GM03348 (cell line): ENCODE data around the gene NAPSA.

ENCODE experiments used
- DNase-seq: peaks from one replicate; pipeline ENCODE4 v3.0.0; 2012; ENCODE audit warnings: low spot score

The NAPSA gene

DNA sequence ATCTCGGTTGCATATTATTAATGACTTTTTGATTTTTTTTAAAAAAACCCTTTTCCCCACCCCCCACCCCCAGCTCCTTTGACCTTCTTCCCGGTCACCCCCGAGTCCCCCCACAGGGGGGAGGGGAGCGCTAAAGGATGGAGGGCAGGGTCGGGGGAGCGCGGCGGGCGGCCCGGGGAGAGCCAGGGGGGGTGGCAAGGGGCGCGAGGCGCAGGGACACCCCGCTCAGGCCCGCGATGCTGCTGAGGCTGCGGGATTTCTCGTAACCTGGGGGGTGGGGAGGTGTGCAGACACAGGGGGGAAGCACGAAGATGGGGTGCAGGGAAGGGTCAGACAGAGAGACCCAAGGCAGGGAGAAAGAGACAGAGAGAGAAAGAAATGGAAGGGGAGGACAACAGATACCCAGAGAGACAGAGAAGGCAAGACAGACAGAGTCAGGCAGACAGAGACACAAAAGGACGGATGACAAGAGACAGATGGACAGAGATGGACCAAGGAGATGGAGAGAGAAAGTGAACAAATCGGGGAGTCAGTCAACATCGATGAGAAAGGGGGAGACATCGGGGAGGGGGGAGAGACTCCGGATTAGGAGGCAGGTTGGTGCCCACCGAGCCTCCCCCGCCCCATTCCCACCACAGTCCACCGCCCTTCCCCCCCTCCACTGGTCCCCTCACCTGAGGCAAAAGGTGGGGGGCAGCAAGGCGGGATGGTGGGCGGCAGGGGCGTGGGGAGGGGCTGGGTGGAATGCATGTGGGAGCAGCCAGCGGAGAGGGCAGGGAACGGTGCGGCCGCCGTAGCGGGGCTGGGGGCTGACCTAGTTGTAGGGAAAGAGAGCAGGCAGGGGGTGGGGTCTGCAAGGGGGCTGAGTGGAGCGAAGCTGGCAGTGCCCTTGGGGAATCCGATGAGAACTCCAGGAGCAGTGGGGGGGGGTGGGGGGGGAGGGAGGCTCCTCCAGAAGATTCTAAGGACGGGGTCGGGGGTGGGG lies 50.4 kb downstream of the NAPSA start:
- no peak for DNase-seq

DNA sequence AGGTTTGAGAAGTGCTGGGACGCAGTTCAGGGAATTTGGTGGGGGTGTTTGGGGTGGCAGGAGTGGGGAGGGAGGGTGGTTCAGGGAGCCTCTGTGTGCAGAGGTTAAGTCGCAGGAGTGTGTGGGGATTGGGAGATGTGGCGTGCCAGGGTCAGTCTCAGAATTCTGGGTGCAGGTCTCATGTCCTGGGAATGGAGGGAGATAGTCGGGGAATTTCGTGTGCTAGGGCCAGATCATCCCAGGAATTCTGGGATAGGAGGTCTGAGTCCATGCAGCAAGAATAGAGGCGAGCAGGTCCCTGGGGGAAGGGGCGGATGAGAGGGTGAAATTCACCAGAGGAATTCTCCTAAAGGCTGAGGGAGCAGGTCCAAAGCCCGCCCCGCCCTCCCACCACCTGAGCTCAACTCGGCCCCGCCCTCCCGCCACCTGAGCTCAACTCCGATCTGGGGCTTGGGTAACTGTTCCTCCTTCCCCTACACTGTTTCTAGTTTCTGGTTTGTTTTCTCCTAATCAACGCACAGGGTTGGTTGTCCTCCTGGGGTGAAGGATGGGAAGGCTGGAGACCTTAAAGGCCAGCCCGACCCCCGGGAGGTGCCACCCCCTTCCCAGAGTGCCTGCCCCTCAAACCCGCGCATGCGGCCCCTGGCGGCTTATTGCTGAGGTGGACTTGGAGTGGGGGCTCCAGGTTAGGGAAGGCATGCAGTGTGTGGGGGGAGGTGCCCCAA lies 51.5 kb downstream of the NAPSA start:
- DNase-seq = no peak

DNA sequence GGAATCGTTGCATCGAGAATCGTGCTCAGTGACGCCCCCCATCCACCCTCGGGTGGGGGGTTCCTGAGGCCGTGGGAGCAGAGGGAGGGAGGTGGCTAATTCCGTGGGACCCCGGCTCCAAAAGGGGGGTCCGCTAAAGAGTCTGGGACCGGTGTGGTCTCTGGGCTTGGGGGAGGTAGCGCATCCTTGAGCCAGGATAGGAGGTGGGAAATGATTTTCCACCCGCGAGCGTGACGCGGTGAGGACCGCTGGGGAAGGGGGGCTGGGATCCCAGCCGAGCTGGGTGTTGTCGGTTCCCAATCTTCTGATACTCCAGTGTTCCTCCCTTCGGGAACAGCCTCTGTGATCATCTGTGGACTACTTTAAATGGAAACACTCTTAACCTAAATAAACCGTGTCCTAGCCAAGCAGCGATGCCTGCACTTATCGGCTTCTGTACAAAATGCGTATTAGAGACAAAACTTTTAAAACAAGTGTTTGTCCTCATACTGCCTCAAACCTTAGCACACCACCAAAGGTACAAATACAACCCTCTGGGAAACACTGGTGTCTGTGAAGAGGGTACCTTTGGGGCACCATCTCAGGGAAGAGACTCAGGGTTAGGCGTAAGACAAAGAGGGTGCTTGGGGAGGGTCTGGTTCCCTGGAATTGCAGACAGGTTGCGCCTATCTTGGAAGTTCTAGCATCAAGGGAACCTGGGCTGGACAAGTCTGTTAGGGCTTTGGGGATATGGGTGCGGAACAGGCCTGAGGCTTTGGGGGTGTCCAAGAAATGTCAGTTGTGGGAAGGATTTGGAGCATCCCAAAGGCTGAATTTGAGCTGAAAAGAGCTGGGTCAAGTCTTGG lies 52.2 kb downstream of the NAPSA start:
- no peak for DNase-seq

DNA sequence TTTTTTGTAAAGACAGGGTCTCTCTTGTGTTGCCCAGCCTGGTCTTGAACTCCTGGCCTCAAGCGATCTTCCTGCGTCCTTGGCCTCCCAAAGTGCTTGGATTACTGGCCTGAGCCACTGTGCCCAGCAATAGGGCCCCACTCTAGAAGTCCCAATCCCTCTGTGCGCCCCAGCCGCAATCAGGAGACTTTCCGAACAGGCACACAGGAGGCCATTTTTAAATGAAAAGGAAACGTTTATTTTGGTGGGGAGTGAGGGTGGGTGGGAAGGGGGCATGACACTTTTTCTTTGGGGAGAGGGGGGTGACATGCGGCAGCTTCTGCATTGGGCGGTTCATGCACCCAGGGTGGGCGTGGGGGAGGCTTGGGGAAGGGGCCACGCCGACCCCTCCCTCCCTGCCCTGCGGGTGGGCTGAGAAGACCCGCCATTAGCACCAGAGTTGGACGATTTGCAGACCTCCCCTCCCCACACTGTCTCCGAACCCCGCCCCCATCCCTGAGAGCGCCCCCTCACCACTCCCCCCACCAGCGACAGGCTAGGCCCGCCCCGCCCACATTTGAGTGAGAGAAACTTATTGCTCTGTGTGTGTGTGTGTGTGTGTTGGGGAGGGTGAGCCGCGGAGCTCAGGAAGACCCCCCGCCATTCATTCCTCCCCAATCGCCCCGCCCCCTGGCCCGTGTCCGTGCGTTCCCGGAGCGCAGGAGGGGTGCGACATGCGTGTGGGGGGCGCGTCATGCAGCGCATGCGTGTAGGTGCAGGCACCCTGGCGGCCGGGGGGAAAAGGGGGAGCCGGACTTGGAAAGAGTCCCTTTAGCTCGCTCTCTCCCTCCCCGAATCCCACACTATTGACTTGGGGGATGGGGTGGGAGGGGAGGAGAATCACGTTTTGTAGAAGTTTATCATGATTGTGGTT lies 53.5 kb downstream of the NAPSA start:
- DNase-seq = peak; percentile 38

DNA sequence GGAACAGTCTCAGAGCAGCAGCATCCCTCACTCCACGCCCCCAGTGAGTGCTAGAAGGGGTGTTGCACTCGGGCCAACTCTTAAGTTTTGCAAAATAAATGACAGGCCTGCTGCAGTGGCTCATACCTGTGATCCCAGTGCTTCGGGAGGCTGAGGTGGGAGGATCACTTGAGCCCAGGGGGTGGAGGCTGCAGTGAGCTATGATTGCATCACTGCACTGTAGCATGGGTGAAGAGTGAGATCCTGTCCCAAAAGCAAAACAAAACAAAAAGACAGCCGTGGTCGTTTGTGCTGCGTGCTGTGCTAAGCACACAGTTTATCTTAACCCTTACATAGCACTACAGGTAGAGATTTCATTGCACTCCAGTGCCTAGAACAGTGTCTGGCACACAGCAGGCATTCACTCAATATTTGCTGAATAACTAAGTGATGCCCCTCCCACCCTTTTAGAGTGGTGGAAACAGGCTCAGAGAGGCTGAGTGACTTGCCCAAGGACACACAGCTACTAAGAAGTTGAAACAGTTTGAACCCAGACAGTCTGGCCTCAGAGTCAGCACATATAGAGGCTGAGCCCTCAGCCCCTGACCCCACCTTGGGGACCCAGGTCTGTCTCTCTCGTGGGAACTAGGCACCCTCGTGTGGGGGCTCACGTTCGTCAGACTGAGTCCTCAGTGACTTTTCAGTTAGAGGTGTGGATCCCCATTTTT lies 54.5 kb downstream of the NAPSA start:
- no peak for DNase-seq

DNA sequence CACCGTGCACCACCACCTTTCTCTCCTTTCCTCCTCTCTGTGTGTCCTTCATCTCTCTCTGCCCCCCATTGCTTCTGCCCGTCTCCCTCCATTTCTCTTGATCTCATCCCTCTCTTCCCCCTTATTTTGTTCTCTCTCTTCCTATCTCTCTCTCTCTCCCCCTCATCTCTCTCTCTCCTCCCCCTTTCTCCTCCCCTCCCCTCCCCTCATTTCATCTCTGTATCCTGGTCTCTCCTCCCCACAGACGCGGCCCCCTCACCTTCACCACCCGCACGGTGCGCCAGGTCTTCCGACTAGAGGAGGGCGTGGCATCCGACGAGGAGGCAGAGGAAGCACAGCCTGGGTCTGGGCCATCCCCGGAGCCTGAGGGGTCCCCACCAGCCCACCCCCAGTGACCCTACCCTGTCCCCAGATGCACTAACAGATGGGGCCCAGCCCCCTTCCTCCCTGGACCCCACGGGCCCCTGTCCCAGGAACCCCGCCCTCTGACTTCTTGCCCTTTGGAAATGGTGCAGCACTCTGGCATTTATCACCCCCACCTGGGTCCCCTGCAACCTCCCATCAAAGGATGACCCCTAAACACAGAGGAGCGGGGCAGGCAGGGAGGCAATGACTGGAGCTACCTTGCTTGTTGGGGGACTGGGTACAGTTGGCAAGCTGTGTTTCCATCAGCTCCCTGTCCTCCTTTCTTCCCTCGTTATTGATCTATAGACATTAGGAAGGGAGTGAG lies 55.9 kb downstream of the NAPSA start:
- no peak for DNase-seq

DNA sequence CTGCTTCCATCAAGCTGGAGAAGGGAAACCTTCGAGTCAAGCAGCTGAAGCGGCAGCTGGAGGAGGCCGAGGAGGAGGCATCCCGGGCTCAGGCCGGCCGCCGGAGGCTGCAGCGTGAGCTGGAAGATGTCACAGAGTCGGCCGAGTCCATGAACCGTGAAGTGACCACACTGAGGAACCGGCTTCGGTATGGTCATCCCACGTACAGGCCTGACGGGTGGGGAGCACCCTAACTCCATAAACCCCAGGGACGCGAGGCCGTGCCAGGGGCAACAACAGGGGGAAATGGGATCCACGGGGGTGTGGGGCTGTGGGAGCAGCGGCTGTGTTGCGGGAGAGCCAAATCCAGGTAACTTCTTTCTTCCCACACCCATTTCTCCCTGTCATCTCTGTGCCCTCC lies 56.4 kb downstream of the NAPSA start:
- no peak for DNase-seq
